GM21390 (cell line): ENCODE results near the gene STK4.

Experiments
- ATAC-seq: cut with Tn5 transposase; IDR thresholded peaks from one replicate; pipeline ENCODE4 v1.9.1; 2021; ENCODE audit not compliant: unreplicated experiment

Gene STK4

DNA sequence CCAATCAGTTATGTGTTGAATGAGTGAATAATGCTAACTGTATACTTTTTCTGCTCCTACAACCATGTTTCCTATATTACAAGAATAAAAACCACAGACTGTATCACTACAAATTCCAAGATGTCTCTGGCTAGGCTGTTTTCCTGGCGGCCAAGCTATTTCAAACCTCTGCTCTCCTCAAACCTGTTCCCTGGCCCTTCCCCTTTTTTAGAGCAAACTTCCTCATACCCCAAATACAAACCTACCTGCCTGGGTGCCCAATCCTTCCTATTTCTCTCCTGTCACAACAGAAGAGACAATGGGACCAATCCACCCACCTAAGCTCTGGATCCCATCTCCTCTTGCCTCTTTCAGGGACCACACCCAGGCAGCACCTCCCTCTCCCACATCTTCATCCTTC is 13.6 kb upstream of the STK4 start:
- ATAC-seq: no peak

DNA sequence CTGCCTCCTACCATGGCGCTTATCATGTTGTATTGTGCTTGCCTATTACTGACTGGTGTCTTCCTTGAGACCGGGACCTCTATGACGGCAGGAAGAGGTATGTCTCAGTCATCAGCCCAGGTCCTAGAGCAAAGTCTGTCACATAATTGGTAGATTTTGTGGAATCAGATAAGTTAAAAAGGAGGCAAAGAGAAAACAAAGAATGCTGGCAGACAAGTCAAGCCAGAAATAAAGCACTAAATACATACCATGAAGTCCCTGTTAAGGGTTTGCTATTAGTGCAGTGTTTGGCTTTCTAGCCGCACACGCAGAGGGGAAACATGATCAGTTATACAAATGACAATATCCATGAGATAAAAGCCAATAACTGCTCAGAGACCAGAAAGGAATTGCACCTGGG is 12.1 kb upstream of the STK4 start:
- ATAC-seq: no peak

DNA sequence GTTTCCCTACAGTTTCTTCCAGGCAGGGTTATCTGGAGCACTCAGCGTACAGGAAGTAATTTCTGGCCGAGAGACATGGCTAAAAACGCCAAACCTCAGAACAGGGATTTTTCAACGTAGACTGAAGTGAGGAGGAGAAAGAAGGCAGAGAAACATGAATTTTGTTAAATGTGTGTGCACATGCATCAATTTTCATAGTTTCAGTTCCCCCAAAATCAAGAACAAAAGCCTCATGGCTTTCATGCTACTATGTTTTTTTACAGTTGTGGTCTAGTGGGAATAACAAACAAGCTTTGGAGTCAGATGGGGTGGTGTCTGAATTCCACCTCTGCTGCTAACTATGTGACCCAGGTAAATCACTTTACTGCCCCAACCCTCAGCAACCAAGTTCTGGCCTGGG is 11.0 kb upstream of the STK4 start:
- ATAC-seq: no peak

DNA sequence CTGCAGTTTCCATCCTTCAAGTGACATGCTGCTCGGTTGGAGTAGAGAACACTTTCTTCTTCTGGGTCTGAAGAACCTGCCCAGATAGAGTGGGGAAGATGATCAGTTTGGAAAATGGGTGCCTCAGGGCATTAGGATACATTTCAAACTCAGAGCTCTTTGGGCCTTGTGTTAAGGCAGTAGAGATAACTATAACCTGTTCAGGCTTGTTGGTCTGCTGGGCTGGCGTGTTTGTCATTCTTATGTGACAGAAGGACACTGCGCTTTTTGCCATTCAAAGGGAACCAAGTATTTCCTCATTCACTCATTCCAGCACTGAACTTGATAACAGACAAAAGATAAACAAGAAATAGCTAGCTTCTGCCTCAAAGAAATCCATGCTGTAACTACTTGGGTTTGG is 9.9 kb upstream of the STK4 start:
- no peak for ATAC-seq

DNA sequence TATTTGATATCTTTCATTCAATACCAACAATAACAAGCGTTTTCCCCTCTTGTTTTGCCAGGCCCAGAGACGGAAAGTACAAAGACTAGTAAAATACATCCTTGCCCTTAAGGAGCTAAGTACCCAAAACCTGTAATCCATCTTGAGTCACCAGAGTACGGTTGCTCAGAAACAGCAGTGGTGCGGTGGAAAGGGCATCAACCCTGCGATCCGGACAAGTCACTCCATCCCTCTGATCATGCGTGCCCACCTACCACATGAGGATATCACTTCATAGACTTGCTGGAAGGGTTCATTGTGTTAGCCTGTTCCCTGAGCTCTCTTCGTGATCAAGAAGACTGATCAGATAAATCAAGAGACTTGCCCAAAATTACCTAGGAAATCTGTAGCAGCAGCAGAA is 8.0 kb upstream of the STK4 start:
- ATAC-seq: no peak

DNA sequence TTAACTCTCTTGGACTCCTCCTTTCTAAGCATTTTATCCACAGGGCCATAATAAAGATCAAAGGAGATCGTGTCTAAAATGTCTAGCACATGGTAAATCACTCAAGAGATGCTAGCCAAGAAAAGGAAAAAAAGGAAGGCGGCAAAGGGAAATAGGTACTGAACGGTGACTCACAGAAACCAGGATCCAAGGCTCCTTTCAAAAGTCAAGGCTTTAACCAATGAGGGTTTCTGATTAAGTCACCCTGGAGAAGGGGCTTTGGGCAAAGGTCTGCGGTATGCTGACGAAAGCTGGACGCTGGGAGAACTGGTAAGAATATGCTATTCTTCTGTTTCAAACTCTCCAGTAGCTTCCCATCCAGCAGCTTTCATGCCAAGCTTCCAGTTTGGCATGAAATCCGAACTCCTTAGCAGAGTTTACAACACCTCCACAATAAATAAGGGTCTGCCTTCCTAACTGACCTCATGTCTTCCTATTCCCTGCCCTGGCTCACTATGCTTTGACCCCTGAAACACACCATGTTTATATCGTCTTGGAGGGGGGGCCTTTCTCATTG is 7.2 kb upstream of the STK4 start:
- no peak for ATAC-seq

DNA sequence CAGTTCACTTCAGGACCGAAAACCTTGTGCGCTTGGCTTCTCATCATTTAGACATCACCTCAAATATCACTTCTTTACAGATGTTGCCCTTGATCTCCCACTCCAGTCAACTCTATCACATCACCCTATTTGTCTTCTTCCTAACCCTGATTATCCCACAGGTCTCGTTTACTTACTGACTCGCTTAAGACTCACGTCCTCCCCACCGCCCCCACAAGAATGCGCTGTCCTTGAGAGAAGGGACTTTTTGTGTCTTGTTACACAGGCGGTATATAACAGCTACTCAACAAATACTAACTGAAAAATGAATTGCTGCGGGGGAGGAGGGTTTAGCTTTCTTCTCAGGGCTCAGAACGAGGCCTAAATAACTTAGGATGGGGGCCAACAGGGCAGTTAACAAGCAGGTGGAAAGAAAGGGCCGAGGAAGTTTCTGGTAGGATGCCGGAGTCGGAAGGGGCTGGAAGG is 6.6 kb upstream of the STK4 start:
- ATAC-seq: no peak

DNA sequence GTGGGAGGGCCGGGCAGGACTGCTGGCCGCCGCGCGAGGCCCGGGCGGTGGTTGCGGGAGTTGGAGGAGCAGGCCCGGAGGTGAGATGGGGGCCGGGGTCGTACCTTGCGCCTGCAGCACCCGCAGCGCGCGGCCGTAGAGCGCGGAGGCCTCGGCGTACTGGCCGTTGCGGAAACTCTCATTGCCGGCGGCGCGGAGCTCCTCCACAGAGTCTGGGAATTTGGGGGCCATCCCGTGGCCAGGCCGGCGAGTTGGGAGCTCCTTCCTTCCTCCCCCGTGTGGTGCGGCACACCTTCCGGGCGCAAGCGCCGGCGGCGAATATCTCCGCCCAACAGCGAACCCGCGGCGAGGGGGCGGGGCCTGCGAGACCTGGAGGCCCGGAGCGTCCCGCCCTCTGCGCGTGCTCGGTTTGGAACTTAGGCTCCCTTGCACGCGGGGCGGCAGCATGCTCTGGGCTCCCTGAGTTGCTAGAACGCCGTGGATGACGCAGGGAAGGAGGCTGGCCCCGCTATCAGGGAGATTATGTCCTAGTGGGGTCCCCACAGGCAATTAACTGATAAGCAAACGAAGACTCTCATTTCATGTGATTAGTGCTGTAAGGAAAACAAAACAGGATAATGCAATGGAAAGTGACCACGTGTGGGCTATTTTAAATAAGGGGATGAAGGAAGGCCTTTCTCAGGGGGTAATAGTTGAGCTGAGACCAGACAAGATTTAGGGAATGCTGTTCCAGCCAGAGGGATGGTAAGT is 6.0 kb upstream of the STK4 start, which contains the start of gene TOMM34:
Gene TOMM34 (minus strand): TSS at position 295 of the 750 bp plus-strand sequence. CDS start 64 bp downstream, at position 231.
- ATAC-seq: peak; percentile 88

DNA sequence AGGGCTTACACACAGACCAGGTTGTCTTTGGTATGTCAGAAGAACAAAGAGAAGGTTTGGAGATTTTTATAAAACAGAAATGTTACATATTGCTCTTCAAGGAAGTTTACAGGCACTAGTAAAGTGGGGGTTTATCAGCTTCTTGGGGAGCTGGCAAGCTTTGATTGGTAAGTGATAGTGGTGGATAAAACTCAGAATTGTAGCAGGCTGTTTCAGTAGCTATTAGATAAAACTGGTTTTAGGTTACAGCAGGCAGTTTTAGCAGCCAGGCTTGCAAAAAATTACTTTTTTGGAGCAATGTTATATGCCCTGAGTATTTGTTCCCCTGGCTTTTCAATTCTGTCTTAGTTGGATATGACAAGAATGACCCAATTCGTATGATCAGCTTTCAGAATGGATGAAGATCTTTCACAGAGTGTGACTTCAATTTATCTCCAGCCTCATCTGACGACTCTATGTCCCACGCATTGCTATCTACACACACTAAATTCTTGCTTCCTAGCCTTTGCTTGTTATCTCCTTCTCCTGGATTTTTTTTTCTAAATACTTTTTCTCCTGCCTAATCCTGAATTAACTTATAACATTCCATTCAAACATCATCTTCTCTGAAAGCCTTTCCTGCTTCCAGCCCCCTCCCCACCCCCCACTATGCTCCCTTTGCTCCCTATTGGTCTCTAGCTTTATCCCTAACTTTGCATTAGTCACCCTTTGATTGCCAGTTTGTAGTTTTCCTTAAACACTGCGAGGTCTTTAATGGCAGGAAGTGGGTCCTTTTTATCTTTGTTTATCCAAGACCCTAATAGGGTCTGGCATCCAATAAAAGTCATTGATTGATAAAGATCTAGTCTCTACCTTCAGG is 5.1 kb upstream of the STK4 start:
- ATAC-seq: no peak

DNA sequence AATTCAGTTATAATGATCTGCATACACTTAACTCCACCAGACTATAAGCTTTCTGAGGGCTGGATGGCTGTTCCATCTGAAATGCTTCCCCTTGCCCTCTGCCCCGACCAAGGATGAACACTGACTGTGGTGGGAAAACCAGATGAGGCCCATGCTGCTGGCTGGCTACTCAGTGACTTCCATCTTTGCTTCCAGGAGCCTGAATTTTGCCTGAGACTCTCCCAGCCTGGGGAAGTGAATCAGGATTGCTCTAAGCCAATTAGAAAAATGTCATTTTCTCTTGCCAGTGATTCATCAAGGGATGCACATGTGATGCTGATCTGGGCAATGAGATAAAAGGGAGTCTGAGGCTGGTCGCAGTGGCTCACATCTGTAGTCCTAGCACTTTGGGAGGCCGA is 4.4 kb upstream of the STK4 start:
- ATAC-seq: no peak

DNA sequence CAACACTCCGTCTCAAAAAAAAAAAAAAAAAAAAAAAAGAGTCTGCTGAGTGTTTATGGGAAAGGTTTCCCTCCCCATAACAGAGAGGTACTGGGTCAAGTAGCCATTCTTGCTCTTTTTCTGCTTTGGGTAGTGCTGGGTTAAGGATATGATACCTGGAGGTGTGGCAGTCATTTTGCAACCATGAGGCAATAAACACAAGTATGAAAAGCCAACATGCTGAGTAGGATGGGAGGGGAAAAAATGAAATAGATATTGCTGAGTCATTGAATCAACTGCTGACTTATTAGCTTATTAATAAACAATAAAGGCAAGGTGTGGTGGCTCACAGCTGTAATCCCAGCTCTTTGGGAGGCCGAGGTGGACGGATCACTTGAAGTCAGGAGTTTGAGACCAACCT is 3.8 kb upstream of the STK4 start:
- no peak for ATAC-seq

DNA sequence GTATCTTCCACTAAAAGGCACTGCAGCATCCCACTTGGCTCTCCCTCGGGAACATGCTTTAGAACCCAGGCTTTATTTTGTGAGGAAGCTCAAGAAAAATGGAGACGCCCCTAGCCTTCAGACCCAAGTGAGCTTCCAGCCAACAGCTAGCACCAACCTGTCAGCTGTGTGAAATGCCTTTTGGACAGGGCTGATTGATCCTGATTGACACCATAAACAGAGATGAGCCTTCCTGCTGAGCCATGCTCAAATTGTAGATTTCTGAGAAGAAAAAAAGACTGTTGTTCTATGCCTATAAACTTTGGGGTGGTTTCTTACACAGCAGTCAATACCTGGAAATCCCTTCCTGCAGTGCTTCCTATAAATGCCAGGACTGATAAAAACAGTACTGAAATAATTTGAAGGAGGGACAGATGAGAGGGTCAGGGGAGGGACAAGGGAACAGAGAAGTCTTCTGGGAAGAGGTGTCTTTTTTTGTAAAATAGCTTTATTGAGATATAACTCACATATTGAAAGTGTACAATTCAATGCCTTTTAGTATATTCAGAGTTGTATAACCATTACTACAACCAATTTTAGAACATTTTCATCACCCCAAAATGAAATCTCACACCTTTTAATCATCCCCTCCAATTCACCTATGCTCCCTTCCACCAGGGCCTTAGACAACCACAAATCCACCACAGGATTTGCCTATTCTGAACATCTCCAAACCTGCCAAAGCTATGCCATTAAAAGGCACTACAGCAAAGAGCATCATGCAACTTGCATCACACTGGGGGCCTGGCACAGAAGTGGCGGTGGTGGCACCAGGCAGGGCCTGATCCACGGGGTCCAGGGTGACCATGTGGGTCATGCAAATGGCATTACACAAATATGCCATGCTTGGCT is 2.7 kb upstream of the STK4 start:
- no peak for ATAC-seq

DNA sequence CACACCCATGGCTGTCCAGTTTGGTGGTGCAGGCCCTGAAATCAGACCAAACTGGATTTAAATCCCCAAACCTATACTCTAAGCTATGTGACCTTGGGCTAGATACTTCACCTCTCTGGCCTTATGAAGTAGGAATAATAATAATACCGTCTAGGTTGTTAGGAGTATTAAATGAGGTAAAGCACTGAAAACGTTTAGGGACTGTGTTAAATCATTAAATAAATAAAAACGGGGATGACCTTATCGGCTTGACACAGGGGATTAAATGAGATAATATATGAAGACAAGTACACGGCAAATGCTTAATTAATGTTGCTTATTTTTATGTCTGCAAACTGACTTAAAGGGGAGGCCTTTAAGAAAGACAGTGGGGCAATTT is 672 bp upstream of the STK4 start:
- ATAC-seq: no peak

DNA sequence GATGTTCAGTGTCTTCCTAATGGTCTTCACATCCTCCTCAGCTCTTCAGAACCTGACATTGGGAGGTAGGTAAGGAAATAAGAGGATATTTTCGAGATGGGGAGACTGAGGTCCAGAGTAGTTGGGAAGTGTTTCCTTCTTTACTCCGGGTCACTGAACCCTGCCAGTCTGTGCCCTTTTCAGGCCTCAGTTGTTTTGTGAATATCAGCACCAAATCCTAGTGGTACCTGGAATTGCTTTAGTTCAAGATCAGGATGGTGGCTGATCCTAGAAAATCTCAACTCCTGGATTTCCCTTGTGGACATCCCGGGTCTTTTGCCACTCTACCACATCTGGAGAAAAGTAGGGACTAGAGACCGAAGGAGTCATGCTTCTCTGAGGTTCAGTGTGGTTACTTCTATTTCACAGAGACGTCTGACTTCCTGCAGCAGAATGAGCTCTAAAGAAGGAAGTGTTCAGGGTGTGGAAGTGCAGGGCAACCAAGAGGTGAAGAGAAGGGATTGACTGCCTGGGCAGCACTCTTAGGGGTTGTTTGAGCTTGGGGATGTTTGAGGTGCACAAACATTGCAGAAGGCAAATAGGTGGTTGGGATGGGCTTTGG is 995 bp downstream of the STK4 start:
- ATAC-seq: no peak

DNA sequence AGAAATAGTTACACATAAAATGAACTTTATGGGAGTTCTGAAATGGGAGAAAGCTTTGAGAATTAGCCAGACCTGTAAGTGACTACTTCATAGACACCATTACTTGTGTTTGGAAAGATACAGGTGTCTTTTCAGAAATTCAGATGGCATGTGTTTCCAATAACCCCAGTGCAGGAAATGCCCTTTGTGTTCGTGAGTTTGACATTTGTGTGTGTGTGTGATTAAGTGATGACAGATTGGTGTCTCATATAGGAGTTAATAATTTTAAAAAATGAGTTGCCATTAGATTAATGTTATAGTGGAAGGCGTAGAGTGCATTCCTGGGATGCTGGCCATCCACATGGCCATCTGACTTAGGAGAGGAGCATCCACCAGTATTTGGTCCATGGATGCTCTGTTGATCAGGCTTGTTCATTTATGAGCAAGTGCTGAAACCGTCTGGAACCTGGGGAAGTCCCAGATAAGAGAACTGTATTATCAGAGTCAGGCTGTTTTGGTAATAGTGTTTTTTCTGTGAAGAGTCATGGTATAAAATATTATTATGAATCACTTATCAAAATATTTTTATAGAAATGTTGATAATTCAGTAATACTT is 3.1 kb downstream of the STK4 start:
- ATAC-seq: no peak

DNA sequence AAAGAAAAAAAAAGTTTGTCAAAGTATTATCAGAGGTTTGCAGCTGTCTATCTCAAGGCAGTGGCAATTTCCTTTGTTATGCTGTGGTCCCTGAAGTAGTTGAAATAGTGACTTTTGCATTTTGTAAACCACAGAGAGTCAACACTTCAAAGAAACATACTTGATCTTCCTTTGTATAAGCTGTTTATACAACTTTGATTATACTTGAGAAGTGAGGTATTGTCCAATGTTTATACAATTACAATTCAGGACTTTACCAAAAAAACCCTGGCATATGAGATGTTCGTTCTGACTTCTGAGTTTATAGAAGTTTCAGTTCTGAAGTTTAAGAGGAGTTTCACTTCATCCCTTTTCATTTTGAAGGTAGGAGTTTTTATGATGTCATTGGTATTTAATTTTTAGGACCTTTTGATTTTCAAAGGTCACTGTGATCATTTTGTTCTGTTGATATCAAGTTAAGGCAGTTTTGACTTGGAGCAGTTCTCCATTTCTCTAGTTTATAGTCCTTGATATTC is 4.0 kb downstream of the STK4 start:
- no peak for ATAC-seq

DNA sequence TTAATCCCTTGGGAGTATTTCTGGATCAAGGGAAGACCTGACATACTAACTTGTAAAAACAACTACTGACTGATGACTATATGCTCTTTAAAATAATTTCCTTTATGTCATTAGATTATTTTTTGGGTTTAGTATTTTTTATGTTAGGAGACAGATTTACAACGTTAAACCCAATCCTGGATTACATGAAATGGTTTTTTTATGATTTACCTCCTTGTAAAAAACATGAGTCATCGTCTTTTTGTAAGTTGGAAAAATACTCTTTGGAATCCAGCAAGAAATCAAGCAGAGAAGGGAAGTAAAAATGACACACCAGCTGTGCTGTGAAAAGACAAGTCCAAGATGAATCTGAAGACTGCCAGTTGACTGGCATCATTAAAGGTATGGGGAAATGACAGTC is 6.7 kb downstream of the STK4 start:
- ATAC-seq: no peak

DNA sequence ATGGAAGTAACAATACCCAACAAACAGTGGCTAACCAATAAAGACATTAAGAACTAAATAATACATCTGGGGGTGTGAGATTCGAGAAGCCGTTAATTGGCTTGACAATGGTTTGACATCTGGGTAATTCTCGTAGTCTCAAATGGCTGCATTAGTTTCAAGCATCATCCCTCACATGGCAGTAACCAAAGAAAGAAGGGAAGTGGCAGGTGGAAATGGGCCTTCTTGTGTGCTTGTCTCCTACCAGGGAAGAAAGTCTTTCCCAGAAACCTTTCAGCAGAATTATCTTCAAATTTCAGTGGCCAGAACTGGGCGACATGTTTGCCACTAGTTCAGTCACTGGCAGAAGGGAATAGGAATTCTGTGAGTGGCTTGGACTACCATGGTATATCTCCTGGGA is 10.4 kb downstream of the STK4 start:
- no peak for ATAC-seq

DNA sequence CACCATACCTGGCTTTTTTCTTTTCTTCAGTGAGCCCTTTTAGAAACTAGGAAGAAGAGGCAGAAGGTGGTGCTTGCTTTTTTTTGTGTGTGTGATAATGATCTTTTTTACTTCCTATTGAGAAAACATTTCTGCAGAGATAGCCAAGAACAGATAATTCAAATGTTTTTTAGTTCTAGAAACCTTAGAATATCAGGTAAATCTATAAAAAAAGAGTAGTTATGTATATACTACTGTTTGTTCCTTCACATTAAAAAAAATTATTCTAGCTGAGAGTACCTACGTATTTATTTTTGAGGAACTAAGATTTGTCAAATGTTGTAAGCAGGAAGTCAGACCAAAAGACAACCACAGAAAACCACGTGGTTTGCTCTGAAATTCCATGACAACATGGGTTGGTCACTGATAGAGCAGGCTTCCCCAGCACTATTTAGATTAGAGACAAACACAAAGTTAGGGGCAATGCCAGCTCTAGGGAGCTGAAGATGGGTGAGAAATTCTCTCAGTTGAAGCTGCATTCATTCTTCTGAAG is 12.8 kb downstream of the STK4 start:
- peak; percentile 81 for ATAC-seq
